Stimulated activated CD4-positive, alpha-beta T cell treated with anti-CD3 and anti-CD28 coated beads, Interleukin-12 subunit alpha, Interleukin-12 subunit beta, amount 100 ng/mL, for 48 hours (primary cell): Measurements from ENCODE around the gene RAB11A.

Experiments used
- DNase-seq, 3 donors: peaks; one replicate each; pipeline ENCODE4 v3.0.0-alpha.2; 2020; ENCODE audit warnings: low read depth in 2 of 3, low spot score in 1 of 3

RAB11A gene

GRCh38 chr15:65869126-65869953 lies at the start of gene RAB11A:
TSS of gene RAB11A (plus strand) at chr15:65869491. CDS start at chr15:65869586, 95 bp downstream.
- peak; percentile 89 to 97 (median 93) for DNase-seq

- DNase-seq: no peak
Observed at GRCh38 chr15:65819563-65819960, 49.7 kb upstream of the RAB11A start.

GRCh38 chr15:65821070-65821469 lies 48.2 kb upstream of the RAB11A start:
- DNase-seq: no peak

- no peak for DNase-seq
Observed at GRCh38 chr15:65822316-65822715, 47.0 kb upstream of the RAB11A start.

- no peak for DNase-seq
Observed at GRCh38 chr15:65824031-65824743, 45.1 kb upstream of the RAB11A start.

GRCh38 chr15:65824941-65825544 lies 44.2 kb upstream of the RAB11A start:
- DNase-seq: no peak

GRCh38 chr15:65827065-65827464 lies 42.2 kb upstream of the RAB11A start:
- DNase-seq: no peak

- DNase-seq: no peak
Observed at GRCh38 chr15:65828585-65828984, 40.7 kb upstream of the RAB11A start.

GRCh38 chr15:65829130-65829764 lies 40.0 kb upstream of the RAB11A start:
- no peak for DNase-seq

- DNase-seq: peak; percentile 30 to 41 (median 33)
Observed at GRCh38 chr15:65832549-65833364, 36.5 kb upstream of the RAB11A start.

- no peak for DNase-seq
Observed at GRCh38 chr15:65833501-65834205, 35.6 kb upstream of the RAB11A start.

GRCh38 chr15:65834603-65835282 lies 34.5 kb upstream of the RAB11A start:
- no peak for DNase-seq

- DNase-seq: no peak
Observed at GRCh38 chr15:65835447-65835846, 33.8 kb upstream of the RAB11A start.

- DNase-seq: no peak
Observed at GRCh38 chr15:65836665-65837064, 32.6 kb upstream of the RAB11A start.

GRCh38 chr15:65837301-65838294 lies 31.7 kb upstream of the RAB11A start:
- no peak for DNase-seq

- no peak for DNase-seq
Observed at GRCh38 chr15:65839354-65839901, 29.9 kb upstream of the RAB11A start.

- DNase-seq: no peak
Observed at GRCh38 chr15:65839985-65840384, 29.3 kb upstream of the RAB11A start.
